MG63 (cell line): ENCODE results near the gene TMPRSS11A. TPM values are rescaled to one million over a fixed set of nuclear protein-coding genes. Genes with fewer than 3 reads are reported as not detected.

Source experiments
- DNase-seq: peaks from one replicate; pipeline ENCODE4 v3.0.0-alpha.2; 2020
- H3K27me3 ChIP-seq: fragments of 250-450 bp; sonication (Bioruptor Pico); 2 replicates; pipeline ENCODE4 v1.5.1; 2020; ENCODE audit warnings: mild to moderate bottlenecking, moderate library complexity
- H3K36me3 ChIP-seq: fragments of 250-450 bp; sonication (Bioruptor Pico); 2 replicates; pipeline ENCODE4 v1.5.1; 2020; ENCODE audit warnings: mild to moderate bottlenecking, moderate library complexity
- H3K4me3 ChIP-seq: fragments of 250-450 bp; sonication (Bioruptor Pico); 2 replicates; pipeline ENCODE4 v1.5.1; 2020; ENCODE audit warnings: mild to moderate bottlenecking, moderate library complexity
- H3K9me3 ChIP-seq: fragments of 250-450 bp; sonication (Bioruptor Pico); 2 replicates; pipeline ENCODE4 v1.5.1; 2020; ENCODE audit warnings: mild to moderate bottlenecking, moderate library complexity
- total RNA-seq: library from RNA; depleted of rRNA; stranded (reverse); fragments of >200 nt; shearing (Covaris generic); gene quantifications from 2 replicates; pipeline ENCODE4 v1.2.3, GENCODE V29; 2014; ENCODE audit warnings: low replicate concordance; rRNA removed

TMPRSS11A gene
- total RNA-seq, 1 experiment from 2014 or later = not detected

- no peak overlapping the region for H3K4me3 ChIP-seq
- H3K9me3 ChIP-seq = no peaks in the 10 kb centered on the region
- H3K36me3 ChIP-seq = no peaks in the 10 kb centered on the region
- DNase-seq = no peak
- H3K27me3 ChIP-seq = no peaks in the 10 kb centered on the region
Measured at GRCh38 chr4:67886281-67886680, 77.0 kb downstream of the TMPRSS11A start.

DNA sequence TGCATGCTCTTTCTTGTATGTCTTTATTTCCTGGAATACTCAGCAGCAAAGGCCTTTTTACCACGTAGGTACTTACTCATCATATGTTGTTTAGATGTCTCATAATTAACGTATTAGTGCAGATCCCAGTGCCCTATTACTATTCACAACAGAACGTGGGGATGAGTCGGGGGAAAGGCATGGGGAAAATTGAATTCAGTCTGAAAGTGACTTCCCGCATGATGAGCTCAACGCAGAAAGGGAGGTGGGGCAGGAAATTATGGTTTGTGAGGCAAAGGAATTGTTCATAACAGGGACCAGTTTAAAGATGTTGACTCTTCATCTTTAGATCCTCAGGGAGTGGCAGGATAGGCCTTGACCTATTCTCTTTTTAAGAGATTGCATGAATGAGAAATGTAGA is 77.5 kb downstream of the TMPRSS11A start:
- Histone ChIP-seq H3K9me3 (no peaks in the 10 kb centered on the region), H3K4me3 (no peak overlapping the region), H3K36me3 (no peaks in the 10 kb centered on the region), H3K27me3 (no peaks in the 10 kb centered on the region)
- peak; percentile 77 for DNase-seq

DNA sequence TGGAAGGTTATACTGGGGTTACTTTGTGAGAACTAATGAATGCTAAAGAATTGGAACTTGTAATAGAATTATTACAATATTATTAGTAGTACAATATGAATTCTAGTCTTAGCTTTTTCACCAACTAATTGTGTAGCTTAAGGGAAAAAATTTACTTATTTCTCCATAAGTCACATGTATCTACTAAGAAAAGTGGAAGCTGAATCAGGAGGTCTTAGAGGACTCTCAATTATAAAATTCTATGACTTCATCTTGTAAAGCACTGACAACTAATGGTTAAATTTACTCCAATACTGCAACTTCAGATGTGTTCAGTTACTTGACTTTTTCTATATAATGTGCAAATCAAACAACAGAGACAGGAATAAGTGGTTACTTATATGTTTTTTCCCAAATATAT is 78.6 kb downstream of the TMPRSS11A start:
- Histone ChIP-seq H3K4me3 (no peak overlapping the region), H3K27me3 (no peaks in the 10 kb centered on the region), H3K36me3 (no peaks in the 10 kb centered on the region), H3K9me3 (no peaks in the 10 kb centered on the region)
- DNase-seq = no peak

DNA sequence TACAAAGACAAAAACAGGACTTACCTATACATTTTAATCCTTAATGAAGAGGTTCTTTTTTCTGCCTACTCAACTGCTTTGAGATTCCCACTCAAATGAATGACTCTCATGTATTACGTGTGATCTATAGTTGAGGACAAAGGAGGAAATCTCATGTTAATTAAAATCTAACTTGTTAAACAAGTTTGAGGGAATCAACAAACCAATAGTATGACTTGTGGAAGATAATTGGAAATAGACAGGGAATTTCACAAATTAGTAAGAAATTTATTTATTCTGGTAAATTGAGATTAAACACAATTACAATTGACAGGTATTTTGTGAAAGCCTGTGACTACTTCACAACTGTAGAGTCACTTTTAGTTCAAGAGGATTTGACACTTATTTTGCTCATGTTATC is 79.4 kb downstream of the TMPRSS11A start, which contains the start of gene TMPRSS11D:
Gene TMPRSS11D, minus strand, starts transcription at position 101 of the 400 bp plus-strand sequence. Its CDS starts 69 bp downstream, at position 32.
- DNase-seq = no peak
- H3K9me3 ChIP-seq = no peaks in the 10 kb centered on the region
- H3K36me3 ChIP-seq = no peaks in the 10 kb centered on the region
- H3K4me3 ChIP-seq = no peak within 1 kb of the TSS
- no peaks in the 10 kb centered on the region for H3K27me3 ChIP-seq

DNA sequence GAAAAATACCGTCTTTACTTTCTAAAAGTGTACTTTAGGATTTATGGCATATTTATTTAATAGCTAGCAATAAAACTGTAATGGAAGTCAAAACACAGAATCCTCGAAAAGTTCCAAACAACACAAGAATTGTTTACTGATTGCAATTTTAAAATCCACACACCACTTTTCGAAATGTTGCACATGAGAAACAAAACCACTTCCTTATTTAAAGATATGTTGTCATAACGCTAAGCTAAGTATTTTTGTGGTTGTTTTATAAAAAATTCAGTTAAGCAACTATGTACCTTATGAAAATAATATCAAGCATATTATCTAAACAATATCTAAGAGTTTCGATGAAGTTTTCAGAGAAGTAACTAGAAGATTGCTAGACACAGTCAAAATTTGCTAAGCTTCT is 79.8 kb downstream of the TMPRSS11A start:
- H3K27me3 ChIP-seq = no peaks in the 10 kb centered on the region
- H3K4me3 ChIP-seq = no peak overlapping the region
- H3K36me3 ChIP-seq = no peaks in the 10 kb centered on the region
- no peak for DNase-seq
- H3K9me3 ChIP-seq = no peaks in the 10 kb centered on the region

- Histone ChIP-seq H3K9me3 (no peaks in the 10 kb centered on the region), H3K4me3 (no peak overlapping the region), H3K27me3 (no peaks in the 10 kb centered on the region), H3K36me3 (no peaks in the 10 kb centered on the region)
- peak; percentile 1 for DNase-seq
Measured at GRCh38 chr4:67880866-67881610, 82.3 kb downstream of the TMPRSS11A start.

- H3K36me3 ChIP-seq = no peaks in the 10 kb centered on the region
- H3K9me3 ChIP-seq = no peaks in the 10 kb centered on the region
- H3K4me3 ChIP-seq = no peak overlapping the region
- no peaks in the 10 kb centered on the region for H3K27me3 ChIP-seq
- no peak for DNase-seq
Measured at GRCh38 chr4:67879486-67879885, 83.8 kb downstream of the TMPRSS11A start.

DNA sequence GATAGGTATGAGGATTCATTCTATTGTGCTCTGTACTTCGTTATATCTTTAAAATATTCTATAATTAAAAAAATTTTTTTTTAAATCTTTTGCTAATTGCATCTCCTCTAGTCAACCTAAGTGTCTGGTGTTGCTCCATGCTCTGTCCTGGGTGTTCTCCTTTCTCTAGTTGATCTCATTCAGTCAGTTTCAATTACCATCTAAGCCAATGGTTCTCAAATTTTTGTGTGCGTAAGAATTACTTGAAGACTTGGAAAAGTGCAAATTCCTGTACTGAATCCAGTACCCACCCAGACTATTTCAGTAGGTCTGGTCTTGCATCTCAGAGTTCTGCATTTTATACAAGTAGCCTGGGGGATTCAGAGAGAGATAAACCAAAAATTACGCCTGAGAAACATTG is 86.2 kb downstream of the TMPRSS11A start:
- Histone ChIP-seq H3K9me3 (no peaks in the 10 kb centered on the region), H3K4me3 (no peak overlapping the region), H3K36me3 (no peaks in the 10 kb centered on the region), H3K27me3 (no peaks in the 10 kb centered on the region)
- no peak for DNase-seq

- Histone ChIP-seq H3K4me3 (no peak overlapping the region), H3K9me3 (no peaks in the 10 kb centered on the region), H3K27me3 (no peaks in the 10 kb centered on the region), H3K36me3 (no peaks in the 10 kb centered on the region)
- DNase-seq = no peak
Measured at GRCh38 chr4:67874986-67875385, 88.3 kb downstream of the TMPRSS11A start.

- H3K27me3 ChIP-seq = no peaks in the 10 kb centered on the region
Measured at GRCh38 chr4:67873116-67873515, 90.2 kb downstream of the TMPRSS11A start.

DNA sequence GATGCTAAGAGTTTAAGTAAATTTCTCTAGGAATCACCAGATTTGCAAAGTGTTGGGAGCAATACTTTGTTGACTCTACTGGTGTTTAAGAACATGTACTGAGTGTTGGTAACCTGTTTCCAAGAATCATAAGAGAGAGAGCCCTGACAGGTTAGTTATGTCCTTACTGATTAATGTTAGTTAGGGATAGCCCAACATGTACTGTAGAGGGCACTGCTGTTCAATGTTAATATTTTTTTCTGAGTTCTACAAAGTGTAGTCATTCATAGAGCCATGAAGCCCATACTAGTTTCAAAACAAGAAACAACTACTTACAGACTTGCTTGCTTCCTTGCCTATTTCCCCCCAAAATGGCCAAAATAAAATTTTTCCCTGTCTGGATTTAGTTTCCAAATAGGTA is 91.4 kb downstream of the TMPRSS11A start:
- no peak for DNase-seq
- Histone ChIP-seq H3K27me3 (no peaks in the 10 kb centered on the region), H3K4me3 (no peak overlapping the region), H3K36me3 (no peaks in the 10 kb centered on the region), H3K9me3 (no peaks in the 10 kb centered on the region)

More at GRCh38 chr4:67873116-67873515, 90.2 kb downstream of the TMPRSS11A start:
- no peak for DNase-seq
- Histone ChIP-seq H3K4me3 (no peak overlapping the region), H3K36me3 (no peaks in the 10 kb centered on the region), H3K9me3 (no peaks in the 10 kb centered on the region)

- no peak overlapping the region for H3K4me3 ChIP-seq
- no peaks in the 10 kb centered on the region for H3K9me3 ChIP-seq
- DNase-seq = no peak
- no peaks in the 10 kb centered on the region for H3K36me3 ChIP-seq
- no peaks in the 10 kb centered on the region for H3K27me3 ChIP-seq
Measured at GRCh38 chr4:67869580-67870190, 93.6 kb downstream of the TMPRSS11A start.

DNA sequence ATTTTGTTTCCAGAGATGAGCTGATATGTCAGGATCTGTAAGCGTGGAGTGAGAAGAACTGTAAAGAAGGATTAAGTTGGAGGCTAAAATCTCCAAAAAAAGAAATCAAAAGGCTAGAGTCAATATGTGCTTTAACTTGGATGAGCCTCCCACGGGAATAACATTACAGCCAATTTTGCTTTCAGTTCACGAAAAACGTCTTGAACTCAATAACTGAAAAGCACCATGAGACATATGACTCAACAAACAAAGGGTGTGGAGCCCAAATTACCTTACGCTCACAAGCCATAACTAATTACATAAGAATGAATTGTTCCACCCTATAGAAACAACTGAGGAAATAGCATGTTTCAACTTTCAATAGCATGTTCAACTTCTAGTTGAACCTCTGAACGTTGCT is 101.8 kb downstream of the TMPRSS11A start:
- no peak overlapping the region for H3K4me3 ChIP-seq
- no peak for DNase-seq
- H3K36me3 ChIP-seq = no peaks in the 10 kb centered on the region
- no peaks in the 10 kb centered on the region for H3K27me3 ChIP-seq
- no peaks in the 10 kb centered on the region for H3K9me3 ChIP-seq

Other genes starting within 250 kb of the TMPRSS11A start
- not detected in 2 replicates for gene GNRHR, start 209.1 kb downstream of the TMPRSS11A start, total RNA-seq
- not detected in 2 replicates for gene TMPRSS11D, start 79.5 kb downstream of the TMPRSS11A start, total RNA-seq
- gene TMPRSS11F, start 166.4 kb upstream of the TMPRSS11A start, total RNA-seq = not detected in 2 replicates